ENCODE data around the gene ZNF491.

ZNF491 gene

GRCh38 chr19:11853358-11853757 is 55.0 kb downstream of the ZNF491 start:
- no peak overlapping the region for H3K9ac ChIP-seq (ENCODE audit: low read depth, low read length, poor library complexity, severe bottlenecking)
- no peak overlapping the region for H3K4me3 ChIP-seq (ENCODE audit: low read length, poor library complexity, severe bottlenecking)
- H2AFZ ChIP-seq (ENCODE audit: low read length): no peak overlapping the region
- H3K27me3 ChIP-seq (ENCODE audit: insufficient read depth, low read length, poor library complexity, severe bottlenecking): no peaks in the 10 kb centered on the region
- peaks cover 5% of the 10 kb centered on the region for H4K20me1 ChIP-seq (ENCODE audit: insufficient read depth, low read length, poor library complexity, severe bottlenecking)
- H3K4me2 ChIP-seq (ENCODE audit: low read depth, low read length, poor library complexity, severe bottlenecking): no peak overlapping the region
- peaks cover 13% of the 10 kb centered on the region; the same call in 1 of the 2 replicates for H3K9me3 ChIP-seq (ENCODE audit: insufficient read depth, low read depth, low read length)
- TF ChIP-seq CTCF (conservative IDR thresholded peaks at IDR 0.05; ENCODE audit: low read length) (no peak), EZH2phosphoT487 (IDR thresholded peaks at IDR 0.05; ENCODE audit: borderline replicate concordance) (no peak)
- 0 out of 2 replicates have a peak, but pooled peaks cover 2% of the 10 kb centered on the region for H3K36me3 ChIP-seq (ENCODE audit: insufficient read depth, low read length)
- peaks cover 54% of the 10 kb centered on the region for H3K79me2 ChIP-seq (ENCODE audit: insufficient read depth, low read length)
- no peaks in the 10 kb centered on the region for H3F3A ChIP-seq (ENCODE audit: low read depth)
- no peaks in the 10 kb centered on the region for H3K4me1 ChIP-seq (ENCODE audit: insufficient read depth, low read length, poor library complexity, severe bottlenecking)
- H3K9me2 ChIP-seq (replicated peaks; ENCODE audit: low read depth, low read length): no peaks in the 10 kb centered on the region

GRCh38 chr19:11856596-11857250 is 58.4 kb downstream of the ZNF491 start:
- no peak for TF ChIP-seq CTCF (conservative IDR thresholded peaks at IDR 0.05; ENCODE audit: low read length)
- no peak for TF ChIP-seq EZH2phosphoT487 (IDR thresholded peaks at IDR 0.05; ENCODE audit: borderline replicate concordance)
- Histone ChIP-seq H4K20me1 (ENCODE audit: insufficient read depth, low read length, poor library complexity, severe bottlenecking) (no peaks in the 10 kb centered on the region), H3K9me2 (replicated peaks; ENCODE audit: low read depth, low read length) (no peaks in the 10 kb centered on the region), H3K4me2 (ENCODE audit: low read depth, low read length, poor library complexity, severe bottlenecking) (no peak overlapping the region), H3K9ac (ENCODE audit: low read depth, low read length, poor library complexity, severe bottlenecking) (no peak overlapping the region), H3F3A (ENCODE audit: low read depth) (no peaks in the 10 kb centered on the region), H3K79me2 (ENCODE audit: insufficient read depth, low read length) (peaks cover 22% of the 10 kb centered on the region), H3K36me3 (ENCODE audit: insufficient read depth, low read length) (0 out of 2 replicates have a peak, but pooled peaks cover 2% of the 10 kb centered on the region), H2AFZ (ENCODE audit: low read length) (no peak overlapping the region), H3K4me1 (ENCODE audit: insufficient read depth, low read length, poor library complexity, severe bottlenecking) (no peaks in the 10 kb centered on the region), H3K4me3 (ENCODE audit: low read length, poor library complexity, severe bottlenecking) (no peak overlapping the region), H3K9me3 (ENCODE audit: insufficient read depth, low read depth, low read length) (peaks cover 26% of the 10 kb centered on the region; the same call in 1 of the 2 replicates), H3K27me3 (ENCODE audit: insufficient read depth, low read length, poor library complexity, severe bottlenecking) (no peaks in the 10 kb centered on the region)
